ENCODE measurements around the gene ZDHHC12.

- TF ChIP-seq REST (IDR thresholded peaks at IDR 0.05) (no peak), CTCF (IDR thresholded peaks at IDR 0.05; ENCODE audit: low read depth, low read length, missing input control) (no peak), YY1 (IDR thresholded peaks at IDR 0.05) (no peak), RAD21 (IDR thresholded peaks at IDR 0.05) (no peak)
Observed at GRCh38 chr9:128706045-128706444, 17.9 kb downstream of the ZDHHC12 start.

All from liver (tissue), 3 donors.